Cardiac septum (tissue), 1 donor: ENCODE results near the gene MPC2. TPM values are rescaled to one million over a fixed set of nuclear protein-coding genes. Genes with fewer than 3 reads are reported as not detected.

Experiments used
- DNase-seq: peaks from one replicate; pipeline ENCODE4 v3.0.0-alpha.2; 2020; ENCODE audit warnings: low spot score
- intact Hi-C: fragments of 100-400 bp; cut with DNase I; formaldehyde crosslinking; loops from one replicate; pipeline ENCODE4 v1.14.0; 2022
- long read RNA-seq: library from polyadenylated mRNA; unstranded; transcript quantifications from one replicate; pipeline ENCODE4 v2.0.0, GENCODE V29; 2021
- total RNA-seq: library from RNA; stranded (reverse); fragmentation: NEBNext Ultra II Directional; extraction: Animal tissue kit (Norgen Biotek cat#: 25700); gene quantifications from one replicate; pipeline ENCODE4 v1.2.1, GENCODE V29; 2021
- donor health status: DM: no; HTN: no; CAD: no.

Gene MPC2
- 211 TPM for total RNA-seq
- long read RNA-seq, transcript MPC2-202 (5 exons, 2,177 nt): major isoform, 185 of 203 reads
- long read RNA-seq, partial matches to known transcripts: 13 of 203 reads
- long read RNA-seq, other reads (novel, unspliced or antisense): 5 of 203 reads

DNA sequence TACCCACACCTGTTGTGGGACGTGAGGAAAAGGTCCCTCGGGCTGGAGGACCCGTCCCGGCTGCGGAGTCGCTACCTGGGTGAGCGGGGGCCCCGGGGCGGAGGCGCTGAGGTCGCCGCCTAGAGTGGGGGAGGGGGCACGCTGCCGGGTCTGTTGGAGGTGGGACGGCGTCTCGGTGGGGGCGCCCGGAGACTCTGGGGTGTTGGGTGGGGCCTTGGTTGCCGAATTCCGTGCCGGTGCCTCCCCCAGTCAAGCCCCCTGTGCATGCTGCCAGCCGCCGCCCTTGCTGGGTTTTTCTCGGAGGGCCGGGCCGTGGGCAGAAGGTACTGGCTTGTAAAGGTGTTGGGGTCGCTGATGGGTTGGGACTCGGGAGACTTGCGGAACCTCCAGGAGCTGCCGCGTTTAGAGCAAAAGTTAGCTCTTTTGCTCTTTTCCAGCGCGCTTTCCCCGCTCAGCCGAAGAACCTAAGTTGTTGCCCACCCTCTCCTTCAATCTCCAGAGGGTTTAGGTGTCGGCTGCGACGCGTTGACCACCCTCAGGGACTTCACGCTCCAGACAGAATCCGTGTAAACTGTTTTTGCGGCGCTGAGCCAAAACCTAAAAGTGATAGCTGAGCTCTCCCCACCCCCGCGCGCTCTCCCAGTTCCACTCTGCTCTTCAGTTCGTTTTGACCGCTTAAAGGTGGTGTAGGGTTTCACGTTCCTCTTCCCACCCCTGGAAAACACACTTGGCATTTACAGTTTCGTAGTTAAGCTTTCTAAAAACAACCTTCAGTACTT lies at the start of gene MPC2:
MPC2 (minus strand) TSS at position 143 of the 779 bp plus-strand sequence. CDS start 1,231 bp downstream, outside the sequence.
- intact Hi-C loops: loop anchor here (2.0 to 10.0 kb wide), 7 partner anchors 115 to 1428 kb away; partner anchors contain the start of genes BLZF1, MPZL1, NME7 and POU2F1
- peak; percentile 87 for DNase-seq

DNA sequence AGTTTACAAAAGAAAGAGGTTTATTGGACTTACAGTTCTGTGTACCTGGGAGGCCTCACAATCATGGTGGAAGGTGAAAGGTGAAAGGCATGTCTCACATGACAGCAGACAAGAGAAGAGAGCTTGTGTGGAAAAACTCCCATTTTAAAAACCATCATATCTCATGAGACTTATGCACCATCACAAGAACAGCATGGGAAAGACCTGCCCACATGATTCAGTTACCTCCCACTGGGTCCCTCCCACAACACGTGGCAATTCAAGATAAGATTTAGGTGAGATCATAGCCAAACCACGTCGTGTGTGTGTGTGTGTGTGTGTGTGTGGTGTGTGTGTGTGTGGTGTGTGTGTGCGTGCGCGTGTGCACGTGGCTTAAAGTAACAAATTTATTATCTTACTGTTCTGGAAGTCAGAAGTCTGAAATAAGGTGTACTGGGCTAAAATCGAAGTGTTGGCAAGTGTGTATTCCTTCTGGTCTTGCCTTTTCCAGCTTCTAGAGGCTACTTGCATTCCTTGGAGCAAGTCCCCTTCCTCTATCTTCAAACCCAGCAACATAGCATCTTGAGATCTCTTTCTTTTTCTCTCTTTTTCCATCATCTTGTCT lies 48.1 kb upstream of the MPC2 start:
- no peak for DNase-seq
- intact Hi-C loops: no loop called here

DNA sequence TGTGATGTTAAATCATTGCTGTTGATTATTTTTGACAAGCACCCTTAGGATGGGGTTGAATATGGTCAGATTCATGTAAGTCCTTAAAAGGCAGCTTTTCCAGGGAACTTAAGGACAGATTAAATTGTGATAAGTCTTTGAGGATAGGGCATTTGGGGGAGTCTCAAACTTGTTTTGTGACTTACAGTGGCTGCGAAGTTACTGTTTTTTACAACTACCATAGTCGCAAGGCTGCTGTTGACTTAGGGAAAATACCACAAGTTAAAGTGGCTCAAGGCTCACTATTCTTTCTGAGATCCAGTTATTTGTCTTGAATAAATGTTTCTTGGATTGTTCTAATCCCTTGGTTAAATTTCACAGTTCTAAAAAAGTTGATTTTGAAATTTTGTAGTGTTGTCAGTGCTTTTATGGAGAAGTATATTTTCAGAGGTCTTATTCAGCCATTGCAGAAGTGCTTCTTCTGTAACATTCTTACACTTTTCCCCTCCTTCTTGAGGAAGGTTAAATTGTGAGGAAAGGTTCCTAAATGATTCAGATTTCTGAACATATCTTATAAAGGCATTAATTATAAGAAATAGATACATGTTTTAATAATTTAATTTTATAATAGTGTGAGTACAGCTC lies 47.0 kb upstream of the MPC2 start:
- intact Hi-C loops: no loop called here
- no peak for DNase-seq

DNA sequence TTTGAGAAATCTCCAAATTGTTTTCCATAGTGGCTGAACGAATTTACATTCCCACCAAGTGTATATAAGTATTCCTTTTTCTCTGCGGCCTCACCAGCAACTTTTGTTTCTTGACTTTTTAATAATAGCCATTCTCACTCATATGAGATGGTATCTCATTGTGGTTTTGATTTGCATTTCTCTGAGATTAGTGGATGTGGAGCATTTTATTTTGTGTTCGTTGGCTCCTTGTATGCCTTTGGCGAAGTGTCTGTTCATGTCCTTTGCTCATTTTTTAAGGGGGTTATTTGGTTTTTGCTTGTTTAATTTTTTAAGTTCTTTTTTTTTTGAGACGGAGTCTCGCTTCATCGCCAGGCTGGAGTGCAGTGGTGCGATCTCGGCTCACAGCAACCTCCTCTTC lies 45.1 kb upstream of the MPC2 start:
- DNase-seq: no peak
- intact Hi-C loops: no loop called here

DNA sequence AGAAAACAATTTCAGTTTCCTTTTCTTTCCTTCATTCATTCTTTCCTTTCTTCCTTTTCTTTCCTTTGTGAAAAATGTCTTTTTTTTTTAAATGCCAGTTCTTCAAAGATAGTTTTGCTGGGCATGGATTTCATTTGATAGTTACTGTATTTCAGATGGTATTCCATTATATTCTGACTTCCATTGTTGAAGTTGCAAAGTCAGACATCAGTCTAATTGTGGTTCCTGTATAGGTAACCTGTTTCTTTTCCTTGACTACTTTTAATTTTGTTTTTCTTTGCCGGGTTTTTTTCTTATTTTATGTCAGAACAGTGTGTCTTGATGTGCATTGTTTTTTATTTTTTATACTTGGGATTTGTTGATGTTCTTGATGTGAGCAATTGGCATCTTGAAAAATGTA lies 40.4 kb upstream of the MPC2 start:
- no peak for DNase-seq
- intact Hi-C loops: no loop called here

DNA sequence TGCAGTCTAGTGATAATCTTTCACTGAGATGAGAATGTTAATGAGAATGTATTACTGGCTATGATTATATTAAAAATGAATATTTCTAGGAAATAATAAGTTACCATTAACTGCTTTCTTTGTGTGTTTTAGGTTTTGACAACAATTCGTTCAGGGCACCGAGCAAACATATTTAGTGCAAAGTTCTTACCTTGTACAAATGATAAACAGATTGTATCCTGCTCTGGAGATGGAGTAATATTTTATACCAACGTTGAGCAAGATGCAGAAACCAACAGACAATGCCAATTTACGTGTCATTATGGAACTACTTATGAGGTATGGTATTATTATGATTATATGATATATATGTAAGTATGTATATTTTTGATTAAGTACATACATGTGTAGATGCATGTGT lies 37.8 kb upstream of the MPC2 start:
- DNase-seq: no peak
- intact Hi-C loops: no loop called here

DNA sequence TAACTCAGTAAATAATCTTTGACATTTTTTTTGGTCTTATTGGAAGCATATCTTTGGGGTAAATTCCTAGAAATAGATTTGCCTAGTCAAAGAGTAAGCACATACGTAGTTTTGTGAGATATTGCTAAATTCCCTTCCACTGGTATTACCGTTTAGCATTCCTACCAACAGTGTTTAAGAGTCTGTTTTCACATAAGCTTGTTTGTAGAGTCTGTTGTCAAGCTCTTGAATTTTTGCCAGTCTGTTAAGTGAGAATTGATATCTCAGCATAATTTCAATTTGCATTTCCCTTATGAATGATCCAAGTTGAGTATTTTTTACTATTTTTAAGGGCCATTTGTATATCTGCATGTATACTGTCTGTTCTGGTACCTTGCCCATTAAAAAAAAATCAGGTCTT lies 37.0 kb upstream of the MPC2 start:
- intact Hi-C loops: no loop called here
- no peak for DNase-seq

DNA sequence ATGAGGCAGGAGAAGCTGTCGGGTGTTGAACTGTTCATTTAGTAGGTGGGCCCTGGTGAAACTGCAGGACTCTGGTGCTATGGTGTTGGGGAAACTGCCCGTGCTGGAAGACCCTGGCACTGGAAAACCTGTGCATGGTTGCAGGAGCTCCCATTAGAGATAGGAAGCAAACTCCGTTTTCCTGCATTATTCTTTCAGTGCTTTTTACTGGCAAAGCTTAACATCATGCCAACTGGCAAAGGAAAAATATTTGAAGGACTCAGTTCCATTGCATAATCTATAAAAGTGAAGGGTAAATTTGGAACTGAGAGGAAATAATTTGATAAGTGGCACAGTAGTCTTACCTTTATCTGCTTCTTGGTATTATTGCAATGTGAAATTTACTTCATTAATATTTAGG lies 31.7 kb upstream of the MPC2 start:
- no peak for DNase-seq
- intact Hi-C loops: no loop called here

DNA sequence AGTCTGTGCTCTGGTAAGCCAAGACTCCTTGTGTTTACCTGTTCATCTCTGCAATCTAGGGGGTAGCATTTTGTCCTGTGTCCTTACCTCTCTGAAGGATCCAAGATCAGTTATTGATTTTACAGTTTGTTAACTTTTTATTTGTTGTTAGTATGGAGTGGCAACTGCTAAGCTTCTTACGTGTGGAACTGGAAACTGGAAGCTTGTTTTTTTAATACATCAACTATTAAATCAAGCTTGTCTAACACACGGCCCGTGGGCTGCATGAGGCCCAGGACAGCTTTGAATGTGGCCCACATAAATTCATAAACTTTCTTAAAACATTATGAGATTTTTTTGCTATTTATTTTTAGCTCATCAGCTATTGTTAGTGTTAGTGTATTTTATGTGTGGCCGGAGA lies 29.2 kb upstream of the MPC2 start:
- intact Hi-C loops: no loop called here
- no peak for DNase-seq

DNA sequence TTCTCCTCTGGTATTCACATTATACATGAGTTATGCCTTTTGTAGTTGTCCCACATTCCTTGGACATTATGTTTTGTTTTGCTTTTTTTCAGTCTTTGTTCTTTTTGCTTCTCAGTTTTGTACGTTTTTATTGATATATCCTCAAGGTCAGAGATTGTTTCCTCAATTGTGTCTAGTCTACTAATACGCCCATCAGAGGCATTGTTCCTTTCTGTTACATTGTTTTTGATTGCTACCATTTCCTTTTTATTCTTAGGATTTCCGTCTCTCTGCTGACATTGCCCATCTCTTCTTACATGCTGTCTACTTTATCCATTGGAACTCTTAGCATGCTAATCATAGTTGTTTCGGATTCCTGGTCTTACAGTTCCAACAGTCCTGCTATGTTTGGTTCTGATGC lies 27.8 kb upstream of the MPC2 start:
- intact Hi-C loops: no loop called here

DNA sequence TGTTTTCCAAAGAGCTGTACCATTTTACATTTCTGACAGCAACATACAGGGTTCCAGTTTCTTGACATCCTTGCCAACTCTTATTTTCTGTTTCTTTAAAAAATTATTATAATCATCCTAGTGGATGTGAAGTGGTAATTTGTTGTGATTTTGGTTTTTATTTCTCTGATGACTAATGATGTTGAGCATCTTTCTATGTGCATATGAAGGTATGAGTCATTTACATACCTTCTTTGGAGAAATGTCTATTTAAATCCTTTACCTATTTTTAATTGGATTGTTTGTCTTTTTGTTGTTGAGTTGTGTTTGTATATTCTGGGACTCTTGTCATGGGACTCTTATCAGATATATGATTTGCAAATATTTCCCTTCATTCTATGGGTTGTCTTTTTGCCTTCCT lies 20.8 kb upstream of the MPC2 start:
- intact Hi-C loops: no loop called here
- DNase-seq: no peak

More for the DNA sequence above, 27.8 kb upstream of the MPC2 start:
- DNase-seq: no peak

DNA sequence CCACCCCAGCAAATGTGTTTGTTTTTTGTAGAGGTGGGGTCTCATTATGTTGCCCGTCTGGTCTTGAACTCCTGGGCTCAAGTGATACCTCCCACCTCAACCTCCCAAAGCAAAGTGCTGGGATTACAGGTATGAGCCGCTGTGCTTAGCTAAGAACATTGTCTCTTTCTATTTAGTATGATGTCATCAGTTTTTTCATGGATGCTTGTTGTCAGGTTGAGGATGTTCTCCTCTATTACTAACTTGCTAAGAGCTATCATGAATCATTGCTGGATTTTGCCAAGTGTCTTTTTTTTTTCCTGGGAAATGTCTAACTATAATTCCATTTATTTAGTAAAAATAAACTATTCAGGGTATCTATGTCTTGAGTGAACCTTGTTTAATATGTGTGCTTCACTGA lies 19.0 kb upstream of the MPC2 start:
- no peak for DNase-seq
- intact Hi-C loops: no loop called here

DNA sequence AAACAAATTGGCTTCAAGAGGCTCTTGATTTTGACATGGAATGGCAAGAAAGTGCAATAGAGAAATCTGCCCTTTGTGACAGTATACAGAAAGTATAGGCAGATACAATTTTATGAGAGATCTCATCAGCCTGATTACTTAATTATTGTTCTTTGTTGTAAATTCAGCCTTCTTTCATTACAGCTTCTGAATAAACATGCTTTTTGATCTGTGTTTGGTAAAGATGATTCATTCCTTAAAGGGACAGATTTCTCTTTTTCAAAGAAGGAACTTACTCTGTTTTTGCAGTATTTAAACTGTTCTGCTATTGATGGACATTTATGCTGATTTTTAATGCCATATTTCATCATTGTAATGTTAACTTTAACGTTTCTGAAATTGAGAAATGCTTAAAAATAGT lies 13.7 kb upstream of the MPC2 start:
- no peak for DNase-seq
- intact Hi-C loops: no loop called here

DNA sequence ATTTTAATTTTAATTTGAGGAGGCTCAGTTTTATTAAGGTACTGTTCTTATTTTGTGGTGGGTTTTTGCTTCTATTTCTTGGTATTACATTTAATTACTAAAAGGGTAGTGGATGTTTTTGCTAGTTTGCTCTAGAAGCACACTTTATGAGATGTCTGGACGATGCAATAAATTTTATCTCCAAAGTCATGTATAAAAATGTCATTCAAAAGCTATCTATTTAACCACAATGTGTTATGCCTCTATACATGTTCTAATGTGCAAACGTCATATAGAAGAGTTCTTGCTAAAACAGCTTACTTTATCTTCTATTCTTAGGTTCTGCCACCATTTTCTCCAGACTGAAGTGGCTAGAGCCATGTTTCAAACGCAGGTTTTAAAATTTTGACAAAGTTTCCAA lies 12.9 kb upstream of the MPC2 start:
- intact Hi-C loops: no loop called here
- DNase-seq: no peak

DNA sequence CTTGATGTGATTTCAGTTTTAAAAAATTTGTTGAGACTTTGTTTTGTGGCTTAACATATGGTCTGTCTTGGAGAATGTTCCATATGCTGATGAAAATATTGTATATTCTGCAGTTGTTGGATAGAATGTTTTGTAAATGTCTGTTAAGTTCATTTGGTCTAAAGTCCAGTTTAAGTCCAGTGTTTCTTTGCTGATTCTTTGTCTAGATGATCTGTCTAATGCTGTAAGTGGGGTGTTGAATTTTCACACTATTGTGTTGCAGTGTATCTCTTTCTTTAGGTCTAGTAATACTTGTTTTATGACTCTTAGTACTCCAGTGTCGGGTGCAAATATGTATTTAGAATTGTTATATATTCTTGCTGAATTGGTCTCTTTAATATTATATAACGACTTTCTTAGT lies 10.9 kb upstream of the MPC2 start:
- intact Hi-C loops: no loop called here
- DNase-seq: no peak

DNA sequence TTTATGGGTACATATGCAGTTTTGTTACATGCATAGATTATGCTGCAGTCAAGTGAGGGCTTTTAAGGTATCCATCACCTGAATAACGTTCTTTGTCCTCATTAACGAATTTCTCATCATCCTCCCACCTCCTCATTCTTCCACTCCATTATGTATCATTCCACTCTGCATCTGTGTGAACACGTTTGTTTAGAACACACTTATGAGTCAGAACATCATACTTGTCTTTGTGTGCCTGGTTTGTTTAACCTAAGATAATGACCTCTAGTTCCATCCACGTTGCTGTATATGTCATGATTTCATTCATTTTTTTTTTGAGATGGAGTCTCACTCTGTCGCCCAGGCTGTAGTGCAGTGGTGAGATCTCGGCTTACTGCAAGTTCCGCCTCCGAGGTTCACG lies 6.7 kb upstream of the MPC2 start:
- intact Hi-C loops: no loop called here
- no peak for DNase-seq

DNA sequence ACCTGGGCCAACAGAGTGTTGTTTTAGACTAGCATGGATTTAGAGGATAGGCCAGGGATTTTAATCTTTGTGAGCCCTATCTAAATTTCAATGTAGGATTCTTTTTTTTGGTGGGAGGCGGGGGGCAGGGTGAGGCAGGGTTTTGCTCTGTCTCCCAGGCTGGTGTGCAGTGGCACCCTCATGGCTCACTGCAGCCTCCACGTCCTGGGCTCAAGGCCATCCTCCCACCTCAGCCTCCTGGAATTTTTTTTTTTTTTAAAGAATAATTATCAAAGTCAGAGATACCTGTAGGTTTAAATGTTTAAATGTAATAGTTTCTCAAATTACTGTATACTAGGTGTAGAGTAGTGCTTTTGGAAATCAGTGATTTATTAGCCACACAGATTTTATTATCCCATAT lies 3.4 kb upstream of the MPC2 start:
- DNase-seq: no peak

DNA sequence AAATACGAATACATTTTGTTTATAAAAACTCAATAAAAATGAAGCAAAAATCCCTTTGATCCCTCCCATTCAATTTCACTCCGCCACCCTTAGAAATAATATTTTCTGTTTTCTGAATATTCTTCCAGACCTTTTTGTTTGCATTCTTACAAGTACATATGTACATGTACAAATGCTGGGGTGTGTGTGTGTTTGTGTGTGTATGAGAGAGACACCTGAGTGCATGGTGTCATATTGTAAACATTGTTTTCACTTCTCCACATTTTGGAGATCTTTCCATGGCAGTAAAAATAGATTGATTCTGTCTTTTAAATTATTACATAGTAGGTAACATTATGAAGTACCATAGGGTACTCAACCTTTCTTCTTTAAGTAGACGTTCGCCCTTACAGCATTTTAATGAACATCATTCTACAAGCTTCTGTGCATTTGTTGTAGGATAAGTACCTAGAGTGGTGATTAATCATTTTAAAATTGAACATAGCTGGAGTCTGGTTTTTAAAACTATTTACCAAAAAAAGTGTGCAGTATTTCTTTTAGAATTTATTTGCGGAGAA lies 1.3 kb upstream of the MPC2 start:
- intact Hi-C loops: loop anchor here (5.0 to 10.0 kb wide), 6 partner anchors 116 to 1427 kb away; partner anchors contain the start of genes BLZF1, NME7, POU2F1 and TIPRL
- DNase-seq: no peak

More for the DNA sequence above, 3.4 kb upstream of the MPC2 start:
- intact Hi-C loops: no loop called here

DNA sequence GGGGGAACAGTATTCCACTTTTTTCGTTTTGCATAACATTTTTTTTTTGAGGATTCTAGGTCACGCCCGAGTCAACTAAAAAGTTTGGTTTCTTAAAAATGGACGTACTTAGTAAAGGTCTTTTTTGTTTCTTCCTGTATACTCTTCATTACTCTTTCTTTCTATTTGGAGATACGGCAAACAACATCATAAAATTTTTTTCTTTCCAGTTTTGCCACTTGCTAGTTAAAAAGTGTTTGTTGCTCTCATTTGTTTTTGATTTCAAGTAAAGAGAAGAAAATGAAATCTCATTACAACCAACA lies 788 bp upstream of the MPC2 start:
- intact Hi-C loops: loop anchor here (2.0 to 10.0 kb wide), 7 partner anchors 115 to 1427 kb away; partner anchors contain the start of genes BLZF1, MPZL1, NME7 and POU2F1
- no peak for DNase-seq
